GM23338 (cell line): ENCODE measurements around the gene ITPRID1. TPM values are rescaled to one million over a fixed set of nuclear protein-coding genes. Genes with fewer than 3 reads are reported as not detected.
A peak's percentile ranks its signal among the peaks of the same experiment; 100 is the strongest.

ENCODE experiments used
- ATAC-seq: fragments of 200-7000 bp; cut with Tn5 transposase; 3 replicates; pipeline ENCODE4 v1.9.1; 2020
- DNase-seq: peaks from one replicate; pipeline ENCODE4 v3.0.0-alpha.2; 2015; ENCODE audit warnings: low spot score
- H2AFZ ChIP-seq: fragments of 200-600 bp; sonication (generic); 2 replicates; pipeline ENCODE4 v1.8.0; 2016; ENCODE audit warnings: antibody characterized with exemption, mild to moderate bottlenecking, moderate library complexity
- H3F3A ChIP-seq: fragments of 200-600 bp; sonication (generic); replicated peaks from 2 replicates; pipeline ENCODE4 v1.8.0; 2017; ENCODE audit warnings: antibody characterized with exemption, mixed run types, low read depth
- H3K27ac ChIP-seq: fragments of 200-600 bp; sonication (generic); 2 replicates; pipeline ENCODE4 v1.6.1; 2016; ENCODE audit warnings: low read depth
- H3K27me3 ChIP-seq: fragments of 200-600 bp; sonication (generic); 2 replicates; pipeline ENCODE4 v1.8.0; 2016; ENCODE audit warnings: mild to moderate bottlenecking, mixed run types, moderate library complexity; ENCODE audit not compliant: insufficient read depth
- H3K36me3 ChIP-seq: fragments of 200-600 bp; sonication (generic); 2 replicates; pipeline ENCODE4 v1.8.0; 2016; ENCODE audit warnings: mild to moderate bottlenecking; ENCODE audit not compliant: insufficient read depth
- H3K4me1 ChIP-seq: fragments of 200-600 bp; sonication (generic); 2 replicates; pipeline ENCODE4 v1.8.0; 2016; ENCODE audit warnings: mild to moderate bottlenecking, moderate library complexity; ENCODE audit not compliant: insufficient read depth
- H3K4me2 ChIP-seq: fragments of 200-600 bp; sonication (generic); 2 replicates; pipeline ENCODE4 v1.7.1; 2017; ENCODE audit warnings: mixed run types
- H3K4me3 ChIP-seq: fragments of 200-600 bp; sonication (generic); 2 replicates; pipeline ENCODE4 v1.6.1; 2016; ENCODE audit warnings: mixed run types
- H3K79me2 ChIP-seq: fragments of 200-600 bp; sonication (generic); replicated peaks from 2 replicates; pipeline ENCODE4 v1.8.0; 2017; ENCODE audit warnings: mild to moderate bottlenecking; ENCODE audit not compliant: insufficient read depth
- H3K9me2 ChIP-seq: fragments of 200-600 bp; sonication (generic); 2 replicates; pipeline ENCODE4 v1.8.0; 2017; ENCODE audit not compliant: insufficient read depth
- H4K20me1 ChIP-seq: fragments of 200-600 bp; sonication (generic); replicated peaks from 2 replicates; pipeline ENCODE4 v1.8.0; 2017; ENCODE audit warnings: mild to moderate bottlenecking; ENCODE audit not compliant: insufficient read depth
- H3K27ac Mint-ChIP-seq: 2 replicates; pipeline ENCODE4 v1.8.0; 2020; ENCODE audit warnings: inconsistent platforms, mild to moderate bottlenecking, moderate library complexity, mixed read lengths
- H3K27me3 Mint-ChIP-seq: 3 replicates; pipeline ENCODE4 v1.8.0; 2022; ENCODE audit warnings: low read depth, mild to moderate bottlenecking, moderate library complexity, mixed read lengths, inconsistent platforms; ENCODE audit not compliant: insufficient read depth, poor library complexity
- H3K36me3 Mint-ChIP-seq: 3 replicates; pipeline ENCODE4 v1.8.0; 2021; ENCODE audit warnings: low read depth, mild to moderate bottlenecking, inconsistent platforms, moderate library complexity, mixed read lengths
- H3K4me1 Mint-ChIP-seq: 3 replicates; pipeline ENCODE4 v1.8.0; 2020; ENCODE audit warnings: mild to moderate bottlenecking, inconsistent platforms, mixed read lengths
- H3K4me3 Mint-ChIP-seq: 3 replicates; pipeline ENCODE4 v1.8.0; 2021; ENCODE audit warnings: moderate library complexity, mild to moderate bottlenecking, inconsistent platforms, mixed read lengths
- H3K9me3 Mint-ChIP-seq: 3 replicates; pipeline ENCODE4 v1.8.0; 2020; ENCODE audit warnings: moderate library complexity, mild to moderate bottlenecking, inconsistent platforms, mixed read lengths
- CREB1 ChIP-seq: fragments of 250-450 bp; sonication (Bioruptor Pico); IDR thresholded peaks from 2 replicates; pipeline ENCODE4 v1.5.0; 2020; ENCODE audit warnings: low read depth, mild to moderate bottlenecking, moderate library complexity
- ETS1 ChIP-seq: IDR thresholded peaks from 2 replicates; pipeline ENCODE4 v1.6.1; 2016; ENCODE audit warnings: antibody characterized with exemption
- EZH2 ChIP-seq: fragments of 200-600 bp; sonication (generic); IDR thresholded peaks from one replicate; pipeline ENCODE4 v1.8.0; 2017; ENCODE audit warnings: antibody characterized with exemption, mild to moderate bottlenecking, low read depth; ENCODE audit not compliant: unreplicated experiment
- EZH2phosphoT487 ChIP-seq: fragments of 200-600 bp; sonication (generic); IDR thresholded peaks from one replicate; pipeline ENCODE4 v1.8.1; 2018; ENCODE audit warnings: antibody characterized with exemption; ENCODE audit not compliant: unreplicated experiment
- JUNB ChIP-seq: IDR thresholded peaks from one replicate; pipeline ENCODE4 v1.6.1; 2016; ENCODE audit warnings: antibody characterized with exemption; ENCODE audit not compliant: unreplicated experiment
- NANOG ChIP-seq: IDR thresholded peaks from 2 replicates; pipeline ENCODE4 v1.6.1; 2016; ENCODE audit warnings: antibody characterized with exemption, borderline replicate concordance
- POLR2AphosphoS5 ChIP-seq: IDR thresholded peaks from 2 replicates; pipeline ENCODE4 v1.6.1; 2016; ENCODE audit warnings: antibody characterized with exemption, low read depth
- STAT1 ChIP-seq: IDR thresholded peaks from one replicate; pipeline ENCODE4 v1.6.1; 2016; ENCODE audit warnings: antibody characterized with exemption; ENCODE audit not compliant: unreplicated experiment
- ZNF114 ChIP-seq: fragments of 250-450 bp; sonication (Bioruptor Pico); IDR thresholded peaks from 2 replicates; pipeline ENCODE4 v1.5.0; 2020; ENCODE audit warnings: mild to moderate bottlenecking, moderate library complexity
- ZNF331 ChIP-seq: fragments of 250-450 bp; sonication (Bioruptor Pico); IDR thresholded peaks from 2 replicates; pipeline ENCODE4 v1.5.0; 2020; ENCODE audit warnings: low read depth, mild to moderate bottlenecking, moderate library complexity
- ZNF462 ChIP-seq: fragments of 250-450 bp; sonication (Bioruptor Pico); IDR thresholded peaks from 2 replicates; pipeline ENCODE4 v1.5.0; 2020; ENCODE audit warnings: mild to moderate bottlenecking, moderate library complexity
- polyA plus RNA-seq: library from polyadenylated mRNA; unstranded; fragments of >200 nt; fragmentation: Nextera tagmentation; extraction: Ambion mirVana; gene quantifications from 2 replicates; pipeline ENCODE4 v1.2.1, GENCODE V29; 2016
- total RNA-seq: library from RNA; depleted of rRNA; stranded (reverse); fragments of >200 nt; shearing (Covaris generic); gene quantifications from 2 replicates; pipeline ENCODE4 v1.2.3, GENCODE V29; 2014
- TF ChIP-seq, protein P1 (sequence below): IDR thresholded peaks from one replicate; pipeline ENCODE4 v1.6.1; 2018; ENCODE audit warnings: antibody characterized with exemption; ENCODE audit not compliant: unreplicated experiment
- TF ChIP-seq, protein P2 (sequence below), 2 experiments: fragments of 200-600 bp in 1 of 2; sonication (generic) in 1 of 2; conservative IDR thresholded peaks; 2 replicates each; pipeline versions ENCODE4 v1.5.1 to v1.6.1; 2016 to 2017; ENCODE audit warnings: antibody characterized with exemption in 2 of 2, low read depth in 2 of 2, mild to moderate bottlenecking in 2 of 2, moderate library complexity in 1 of 2

ITPRID1 gene
- total and polyA plus RNA-seq, 2 experiments from 2014 or later, result 0.05 to 0.45 TPM

DNA sequence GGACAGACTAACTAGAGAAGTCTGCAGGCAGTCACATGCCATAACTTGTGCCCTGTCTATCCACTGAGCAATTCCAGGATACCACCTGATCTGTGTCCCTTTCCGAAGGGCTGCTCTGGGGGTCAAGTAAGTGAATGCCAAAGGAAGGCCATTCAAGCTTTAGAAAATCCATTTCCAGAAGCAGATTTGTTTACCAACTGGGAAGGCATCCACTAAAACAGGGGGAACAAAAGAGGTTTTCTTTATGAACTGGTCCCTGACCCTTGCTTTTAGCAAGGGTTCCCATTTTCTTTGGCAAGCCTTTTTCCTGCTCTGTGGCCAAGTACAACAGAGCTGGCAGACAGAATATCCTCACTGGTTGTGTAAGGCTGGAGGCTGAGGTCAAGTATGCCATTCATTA, 36.5 kb downstream of the ITPRID1 start:
- H3K27me3 ChIP-seq, result no peaks in the 10 kb centered on the region
- no peaks in the 10 kb centered on the region for H4K20me1 ChIP-seq
- TF ChIP-seq, protein P1, sequence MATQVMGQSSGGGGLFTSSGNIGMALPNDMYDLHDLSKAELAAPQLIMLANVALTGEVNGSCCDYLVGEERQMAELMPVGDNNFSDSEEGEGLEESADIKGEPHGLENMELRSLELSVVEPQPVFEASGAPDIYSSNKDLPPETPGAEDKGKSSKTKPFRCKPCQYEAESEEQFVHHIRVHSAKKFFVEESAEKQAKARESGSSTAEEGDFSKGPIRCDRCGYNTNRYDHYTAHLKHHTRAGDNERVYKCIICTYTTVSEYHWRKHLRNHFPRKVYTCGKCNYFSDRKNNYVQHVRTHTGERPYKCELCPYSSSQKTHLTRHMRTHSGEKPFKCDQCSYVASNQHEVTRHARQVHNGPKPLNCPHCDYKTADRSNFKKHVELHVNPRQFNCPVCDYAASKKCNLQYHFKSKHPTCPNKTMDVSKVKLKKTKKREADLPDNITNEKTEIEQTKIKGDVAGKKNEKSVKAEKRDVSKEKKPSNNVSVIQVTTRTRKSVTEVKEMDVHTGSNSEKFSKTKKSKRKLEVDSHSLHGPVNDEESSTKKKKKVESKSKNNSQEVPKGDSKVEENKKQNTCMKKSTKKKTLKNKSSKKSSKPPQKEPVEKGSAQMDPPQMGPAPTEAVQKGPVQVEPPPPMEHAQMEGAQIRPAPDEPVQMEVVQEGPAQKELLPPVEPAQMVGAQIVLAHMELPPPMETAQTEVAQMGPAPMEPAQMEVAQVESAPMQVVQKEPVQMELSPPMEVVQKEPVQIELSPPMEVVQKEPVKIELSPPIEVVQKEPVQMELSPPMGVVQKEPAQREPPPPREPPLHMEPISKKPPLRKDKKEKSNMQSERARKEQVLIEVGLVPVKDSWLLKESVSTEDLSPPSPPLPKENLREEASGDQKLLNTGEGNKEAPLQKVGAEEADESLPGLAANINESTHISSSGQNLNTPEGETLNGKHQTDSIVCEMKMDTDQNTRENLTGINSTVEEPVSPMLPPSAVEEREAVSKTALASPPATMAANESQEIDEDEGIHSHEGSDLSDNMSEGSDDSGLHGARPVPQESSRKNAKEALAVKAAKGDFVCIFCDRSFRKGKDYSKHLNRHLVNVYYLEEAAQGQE, result no peak
- no peak for TF ChIP-seq EZH2
- no peak for TF ChIP-seq NANOG
- TF ChIP-seq STAT1, result no peak
- TF ChIP-seq POLR2AphosphoS5, result no peak
- no peak for TF ChIP-seq EZH2phosphoT487
- TF ChIP-seq ZNF114 (CRISPR knock-in tag), result no peak
- TF ChIP-seq ZNF462 (CRISPR knock-in tag), result no peak
- no peak for TF ChIP-seq CREB1 (CRISPR knock-in tag)
- no peak for TF ChIP-seq ETS1
- TF ChIP-seq, protein P2, sequence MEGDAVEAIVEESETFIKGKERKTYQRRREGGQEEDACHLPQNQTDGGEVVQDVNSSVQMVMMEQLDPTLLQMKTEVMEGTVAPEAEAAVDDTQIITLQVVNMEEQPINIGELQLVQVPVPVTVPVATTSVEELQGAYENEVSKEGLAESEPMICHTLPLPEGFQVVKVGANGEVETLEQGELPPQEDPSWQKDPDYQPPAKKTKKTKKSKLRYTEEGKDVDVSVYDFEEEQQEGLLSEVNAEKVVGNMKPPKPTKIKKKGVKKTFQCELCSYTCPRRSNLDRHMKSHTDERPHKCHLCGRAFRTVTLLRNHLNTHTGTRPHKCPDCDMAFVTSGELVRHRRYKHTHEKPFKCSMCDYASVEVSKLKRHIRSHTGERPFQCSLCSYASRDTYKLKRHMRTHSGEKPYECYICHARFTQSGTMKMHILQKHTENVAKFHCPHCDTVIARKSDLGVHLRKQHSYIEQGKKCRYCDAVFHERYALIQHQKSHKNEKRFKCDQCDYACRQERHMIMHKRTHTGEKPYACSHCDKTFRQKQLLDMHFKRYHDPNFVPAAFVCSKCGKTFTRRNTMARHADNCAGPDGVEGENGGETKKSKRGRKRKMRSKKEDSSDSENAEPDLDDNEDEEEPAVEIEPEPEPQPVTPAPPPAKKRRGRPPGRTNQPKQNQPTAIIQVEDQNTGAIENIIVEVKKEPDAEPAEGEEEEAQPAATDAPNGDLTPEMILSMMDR (conservative IDR thresholded peaks at IDR 0.05; ENCODE audit: low read depth in 2 of 2), result no peak
- no peak for TF ChIP-seq JUNB
- no peak for TF ChIP-seq ZNF331 (CRISPR knock-in tag)
- Mint-ChIP-seq H3K4me3 (no peak overlapping the region), H3K4me1 (peaks cover 22% of the 10 kb centered on the region), H3K36me3 (no peaks in the 10 kb centered on the region), H3K27ac (no peak overlapping the region), H3K9me3 (no peaks in the 10 kb centered on the region), H3K27me3 (no peaks in the 10 kb centered on the region)
- H3K4me3 ChIP-seq, result no peak overlapping the region
- no peaks in the 10 kb centered on the region for H3F3A ChIP-seq
- no peak; the same call in 2 of the 3 replicates for ATAC-seq
- no peak overlapping the region for H3K4me2 ChIP-seq
- H3K79me2 ChIP-seq, result no peaks in the 10 kb centered on the region
- H3K4me1 ChIP-seq, result peaks cover 18% of the 10 kb centered on the region
- no peak for DNase-seq
- H3K27ac ChIP-seq, result 0 out of 2 replicates have a peak overlapping the region, but pooled peaks have one; percentile 3
- peaks cover 9% of the 10 kb centered on the region for H3K9me2 ChIP-seq
- peak overlapping the region; percentile 82; the same call in 1 of the 2 replicates for H2AFZ ChIP-seq
- no peaks in the 10 kb centered on the region for H3K36me3 ChIP-seq
